HepG2 (cell line): ENCODE results near the gene HDLBP. TPM values are rescaled to one million over a fixed set of nuclear protein-coding genes. Genes with fewer than 3 reads are reported as not detected.

ENCODE experiments used
- ATAC-seq: fragments of 200-7000 bp; cut with Tn5 transposase; 3 replicates; pipeline ENCODE4 v1.9.1; 2020; ENCODE audit warnings: mild to moderate bottlenecking, moderate library complexity
- BruUV-seq: library from RNA; stranded (reverse); fragments of 400-500 nt; replicated peaks from 2 replicates; lab custom pipeline; 2021; lab: Mats Ljungman, UMichigan
- CTCF ChIA-PET: fragments of 300-600 bp; formaldehyde crosslinking; extraction: SDS; loops from one replicate; lab custom pipeline; 2021; ENCODE audit warnings: low total read pairs, inconsistent platforms, low intra/inter-chr PET ratio; lab: Yijun Ruan, JAX
- POLR2A ChIA-PET: fragments of 350-600 bp; sonication (Branson Sonifier 250); formaldehyde crosslinking; loops from one replicate; lab custom pipeline; 2020; ENCODE audit warnings: antibody characterized with exemption, inconsistent platforms; lab: Yijun Ruan, JAX
- DNase-seq: peaks from one replicate; pipeline ENCODE4 v3.0.0-alpha.2; 2015; ENCODE audit warnings: low spot score
- FAIRE-seq: peaks from 3 replicates; lab custom pipeline; 2011; peaks lifted over from hg19 to GRCh38; lab: Jason Lieb, UNC
- H2AFZ ChIP-seq: one replicate; pipeline ENCODE4 v1.6.1; 2011; ENCODE audit warnings: low read length, inconsistent platforms
- H3K27ac ChIP-seq: fragments of 300-600 bp; 3 replicates; pipeline ENCODE4 v1.8.0; 2011; ENCODE audit warnings: mixed run types, mild to moderate bottlenecking, mixed read lengths, low read length, inconsistent platforms; ENCODE audit not compliant: insufficient read depth; ENCODE audit errors: extremely low read length
- H3K27me3 ChIP-seq, 2 experiments: fragments of 200-600 bp in 1 of 2; 2 replicates in 1 of 2; 3 replicates in 1 of 2; pipeline versions ENCODE4 v1.6.0 to v1.8.0; 2011; ENCODE audit warnings: low read length in 2 of 2, mild to moderate bottlenecking in 2 of 2, moderate library complexity in 2 of 2, inconsistent platforms in 1 of 2; ENCODE audit not compliant: insufficient read depth in 2 of 2, control insufficient read depth in 1 of 2
- H3K36me3 ChIP-seq, 2 experiments: fragments of 200-600 bp in 1 of 2; replicated peaks in 1 of 2; 2 replicates in 1 of 2; 3 replicates in 1 of 2; pipeline versions ENCODE4 v1.5.1 to v1.8.0; 2011; ENCODE audit warnings: low read length in 2 of 2, inconsistent platforms in 1 of 2; ENCODE audit not compliant: insufficient read depth in 2 of 2, control insufficient read depth in 1 of 2
- H3K4me1 ChIP-seq: 2 replicates; pipeline ENCODE4 v1.5.1; 2012; ENCODE audit warnings: low read length, inconsistent platforms; ENCODE audit not compliant: insufficient read depth
- H3K4me2 ChIP-seq: 2 replicates; pipeline ENCODE4 v1.6.0; 2011; ENCODE audit warnings: low read depth, low read length, inconsistent platforms
- H3K4me3 ChIP-seq, 3 experiments: fragments of 200-600 bp in 1 of 3; sonication (generic), shearing (Covaris generic) in 1 of 3; replicated peaks in 1 of 3; 2 replicates each; pipeline ENCODE4 v1.5.1; 2011 to 2016; ENCODE audit warnings: low read length in 3 of 3, inconsistent platforms in 2 of 3, low read depth in 2 of 3, mild to moderate bottlenecking in 2 of 3, control low read depth in 1 of 3, mixed read lengths in 1 of 3; ENCODE audit not compliant: insufficient read depth in 1 of 3
- H3K79me2 ChIP-seq: one replicate; pipeline ENCODE4 v1.6.1; 2011; ENCODE audit warnings: low read length, inconsistent platforms; ENCODE audit not compliant: insufficient read depth
- H3K9ac ChIP-seq: 2 replicates; pipeline ENCODE4 v1.6.0; 2011; ENCODE audit warnings: mild to moderate bottlenecking, low read depth, low read length, inconsistent platforms; ENCODE audit not compliant: insufficient read depth
- H3K9me3 ChIP-seq: 2 replicates; pipeline ENCODE4 v1.5.1; 2012; ENCODE audit warnings: mild to moderate bottlenecking, low read length
- H4K20me1 ChIP-seq: 2 replicates; pipeline ENCODE4 v1.6.0; 2011; ENCODE audit warnings: inconsistent platforms, mild to moderate bottlenecking, low read length, moderate library complexity; ENCODE audit not compliant: insufficient read depth
- ETS1 ChIP-seq: sonication (generic); formaldehyde crosslinking; IDR thresholded peaks from 2 replicates; pipeline ENCODE4 v1.4.0; 2020; ENCODE audit warnings: missing genetic modification reagents
- ETV6 ChIP-seq: sonication (generic); formaldehyde crosslinking; conservative IDR thresholded peaks from 2 replicates; pipeline ENCODE4 v1.4.0; 2020; ENCODE audit warnings: missing genetic modification reagents
- MED8 ChIP-seq: sonication (generic); formaldehyde crosslinking; IDR thresholded peaks from 2 replicates; pipeline ENCODE4 v1.8.1; 2023; ENCODE audit warnings: mild to moderate bottlenecking, missing genetic modification reagents; ENCODE audit not compliant: insufficient replicate concordance
- RXRA ChIP-seq: sonication (generic); formaldehyde crosslinking; IDR thresholded peaks from 2 replicates; pipeline ENCODE4 v1.5.1; 2020; ENCODE audit warnings: missing genetic modification reagents
- UBTF ChIP-seq: sonication (generic); formaldehyde crosslinking; IDR thresholded peaks from 2 replicates; pipeline ENCODE4 v1.4.0; 2020; ENCODE audit warnings: mild to moderate bottlenecking, missing genetic modification reagents
- ZNF296 ChIP-seq: sonication (generic); formaldehyde crosslinking; conservative IDR thresholded peaks from 2 replicates; pipeline ENCODE4 v1.5.0; 2020; ENCODE audit warnings: mild to moderate bottlenecking, missing genetic modification reagents
- WGBS: methylation state at CpG from one replicate; pipeline ENCODE4 v1.1.6; 2017; ENCODE audit warnings: low lambda C conversion rate; 5-methylcytosine and 5-hydroxymethylcytosine counted together
- in situ Hi-C: cut with HindIII; loops from 2 replicates; pipeline ENCODE4 v1.10.0; 2017; ENCODE audit warnings: low pct_unique_long_range_greater_than_20kb; ENCODE audit not compliant: extremely low pct_ligation_motif_present
- intact Hi-C: fragments of 100-400 bp; cut with micrococcal nuclease; formaldehyde crosslinking; loops from one replicate; pipeline ENCODE4 v1.10.0; 2022; ENCODE audit not compliant: unreplicated experiment
- polyA plus RNA-seq, 8 experiments: library from polyadenylated mRNA; depleted of rRNA in 3 of 8; stranded (reverse) in 7 of 8; unstranded in 1 of 8; fragments of >200 nt; fragmentation: Illumina TruSeq in 4 of 8; extraction: Trizol in 4 of 8; gene quantifications; 2 replicates each; pipeline versions ENCODE4 v1.2.1 to v1.2.3, GENCODE V29; 2011 to 2016; ENCODE audit warnings: low read depth in 4 of 8, missing spikeins in 1 of 8, mixed read lengths in 1 of 8; ENCODE audit not compliant: insufficient read depth in 1 of 8
- total RNA-seq, 5 experiments: library from RNA; depleted of rRNA; stranded (reverse); fragments of >200 nt; fragmentation: Illumina TruSeq; extraction: Trizol; gene quantifications; 2 replicates each; pipeline ENCODE4 v1.2.3, GENCODE V29; 2016; ENCODE audit warnings: low read depth in 1 of 5

The HDLBP gene
- total and polyA plus RNA-seq, 2 of the 13 experiments (the other 11 are each of a cell fraction or from before 2014, with no cell fraction given), result 464 to 707 TPM

- Histone ChIP-seq H3K4me3 (no peak overlapping the region), H3K4me2 (no peak overlapping the region), H2AFZ (no peak overlapping the region), H3K27me3 (peaks cover 14 to 67% of the 10 kb centered on the region in 2 experiments), H3K27ac (no peak overlapping the region), H3K9ac (no peak overlapping the region), H3K4me1 (peaks cover 37% of the 10 kb centered on the region), H3K9me3 (no peaks in the 10 kb centered on the region), H3K79me2 (no peaks in the 10 kb centered on the region), H4K20me1 (no peaks in the 10 kb centered on the region), H3K36me3 (no peaks in the 10 kb centered on the region)
- no peak for DNase-seq
- TF ChIP-seq ZNF296 (CRISPR knock-in tag), result no peak
- TF ChIP-seq ETV6, result no peak
- FAIRE-seq, result no peak
- POLR2A ChIA-PET, result no interaction called here
- CTCF ChIA-PET, result no interaction called here
- intact Hi-C loops (no loop called here), in situ Hi-C loops (no loop called here)
- no TSS peak for BruUV-seq
- ATAC-seq, result no peak
- WGBS, result 46% methylated on average over 8 of the region's 8 CpGs
Measured at GRCh38 chr2:241193271-241193670, 122.2 kb downstream of the HDLBP start.

GRCh38 chr2:241191081-241191480 lies 124.4 kb downstream of the HDLBP start:
- Histone ChIP-seq H3K4me2 (no peak overlapping the region), H3K9ac (no peak overlapping the region), H2AFZ (no peak overlapping the region), H3K36me3 (no peaks in the 10 kb centered on the region), H3K79me2 (no peaks in the 10 kb centered on the region), H3K4me1 (peaks cover 32% of the 10 kb centered on the region), H3K4me3 (no peak overlapping the region), H4K20me1 (no peaks in the 10 kb centered on the region), H3K9me3 (no peaks in the 10 kb centered on the region), H3K27ac (no peak overlapping the region), H3K27me3 (peaks cover 12 to 60% of the 10 kb centered on the region in 2 experiments)
- DNase-seq (no peak), FAIRE-seq (no peak), ATAC-seq (no peak)
- 43% methylated on average over 7 of the region's 14 CpGs for WGBS
- TF ChIP-seq MED8 (no peak), ETS1 (no peak), RXRA (0 out of 2 replicates have a peak, but pooled peaks have one; percentile 2), UBTF (no peak)
- BruUV-seq, result no TSS peak
- in situ Hi-C loops, result no loop called here
- ChIA-PET POLR2A (no interaction called here), CTCF (no interaction called here)
- intact Hi-C loops, result no loop called here
